Measurements from ENCODE around the gene GNGT1.

The GNGT1 gene

DNA sequence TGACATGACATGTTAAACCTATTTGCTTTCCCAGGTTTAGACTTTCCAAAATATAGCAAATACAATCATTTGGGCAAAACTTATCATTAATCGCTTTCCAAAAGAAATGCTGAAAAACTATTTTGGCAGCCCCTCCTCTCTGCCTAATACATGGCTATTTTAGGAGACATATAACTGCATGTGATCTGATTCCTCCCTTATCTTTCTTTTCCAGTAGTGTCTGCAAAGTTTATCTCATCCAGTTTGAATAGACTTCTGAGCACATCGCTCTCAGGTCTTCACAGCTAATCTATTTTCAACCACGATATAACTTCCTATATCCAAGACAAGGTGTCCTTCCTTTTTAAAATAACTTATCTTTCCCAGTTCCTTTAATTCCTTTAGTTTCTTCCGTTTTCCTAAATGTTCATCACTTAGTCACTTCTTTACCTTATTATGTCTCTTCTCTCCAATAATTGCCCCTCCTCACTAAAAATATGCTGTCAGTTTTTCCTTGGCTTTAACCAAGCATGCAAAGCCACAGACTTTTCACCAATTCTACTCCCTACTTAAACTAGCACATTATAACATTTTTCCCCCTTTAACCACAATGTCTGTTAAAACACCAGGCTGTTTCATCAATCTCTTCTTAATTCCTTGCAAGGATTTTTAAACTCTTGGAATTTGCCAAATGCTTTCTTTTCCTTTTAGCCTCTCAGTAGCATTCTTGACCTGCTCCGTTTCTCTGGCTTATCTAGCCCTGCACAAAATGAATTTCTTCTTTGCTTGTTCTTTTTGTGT is 39.6 kb downstream of the GNGT1 start:
- H2BK15ac ChIP-seq (replicated peaks; ENCODE audit: low read depth): no peak overlapping the region
- no peaks in the 10 kb centered on the region for H3K27me3 ChIP-seq (ENCODE audit: insufficient read depth, low read length, poor library complexity)
- no peak overlapping the region for H2BK5ac ChIP-seq (ENCODE audit: low read length)
- H3K4me1 ChIP-seq (ENCODE audit: control insufficient read depth, low read depth, low read length): no peaks in the 10 kb centered on the region
- H4K8ac ChIP-seq (ENCODE audit: low read depth, low read length): no peak overlapping the region
- H4K5ac ChIP-seq (ENCODE audit: low read length): no peak overlapping the region
- H3K36me3 ChIP-seq (ENCODE audit: control insufficient read depth, insufficient read depth, low read length): no peaks in the 10 kb centered on the region
- no peak overlapping the region for H3K56ac ChIP-seq (ENCODE audit: low read length)
- no peak overlapping the region for H3K9ac ChIP-seq (ENCODE audit: low read length)
- no peak overlapping the region for H3K4me2 ChIP-seq (ENCODE audit: low read length)
- no peak overlapping the region for H3K4ac ChIP-seq (ENCODE audit: low read depth, low read length)
- no peaks in the 10 kb centered on the region for H3K79me1 ChIP-seq (ENCODE audit: low read length)
- H3K23ac ChIP-seq (ENCODE audit: low read length): no peak overlapping the region
- 100% methylated on average over 2 of the region's 5 CpGs for WGBS (ENCODE audit: extremely low coverage, insufficient coverage, low lambda C conversion rate)
- no peak overlapping the region for H3K4me3 ChIP-seq (ENCODE audit: low read length)
- no peak for DNase-seq
- no peak overlapping the region for H3K27ac ChIP-seq (ENCODE audit: low read depth, low read length)
- no peaks in the 10 kb centered on the region for H3K79me2 ChIP-seq (ENCODE audit: control insufficient read depth, insufficient read depth, low read length)
- H2BK120ac ChIP-seq (ENCODE audit: low read depth, low read length): no peak overlapping the region
- H3K18ac ChIP-seq (ENCODE audit: low read length): no peak overlapping the region
- no peak overlapping the region for H2AK5ac ChIP-seq (ENCODE audit: low read length)

DNA sequence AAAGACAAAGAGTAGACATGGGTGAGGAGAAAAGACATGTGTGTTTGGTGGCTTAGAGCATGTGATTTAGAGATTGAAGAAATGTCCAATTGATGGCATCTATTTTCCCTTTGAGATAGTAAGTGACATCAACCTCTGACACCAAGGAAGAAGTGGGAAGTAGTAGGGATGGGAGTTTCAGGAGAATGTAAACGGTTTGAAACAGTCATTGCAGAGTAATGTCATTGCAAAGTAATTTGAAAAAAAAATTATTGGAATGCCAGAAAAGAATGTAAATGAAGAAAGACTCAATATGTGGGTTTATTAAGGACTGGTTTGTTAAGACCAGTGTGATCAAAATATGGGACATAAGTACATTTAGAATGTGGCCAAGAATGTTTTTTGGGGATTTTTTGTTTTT is 41.7 kb downstream of the GNGT1 start:
- Histone ChIP-seq H3K4me1 (ENCODE audit: control insufficient read depth, low read depth, low read length) (no peaks in the 10 kb centered on the region), H2BK15ac (replicated peaks; ENCODE audit: low read depth) (no peak overlapping the region), H3K79me1 (ENCODE audit: low read length) (no peaks in the 10 kb centered on the region), H3K18ac (ENCODE audit: low read length) (no peak overlapping the region), H3K36me3 (ENCODE audit: control insufficient read depth, insufficient read depth, low read length) (no peaks in the 10 kb centered on the region), H3K9ac (ENCODE audit: low read length) (no peak overlapping the region), H4K5ac (ENCODE audit: low read length) (no peak overlapping the region), H2AK5ac (ENCODE audit: low read length) (no peak overlapping the region), H3K56ac (ENCODE audit: low read length) (no peak overlapping the region), H3K4ac (ENCODE audit: low read depth, low read length) (no peak overlapping the region), H3K23ac (ENCODE audit: low read length) (no peak overlapping the region), H3K27ac (ENCODE audit: low read depth, low read length) (no peak overlapping the region), H4K8ac (ENCODE audit: low read depth, low read length) (no peak overlapping the region), H2BK120ac (ENCODE audit: low read depth, low read length) (no peak overlapping the region), H3K79me2 (ENCODE audit: control insufficient read depth, insufficient read depth, low read length) (no peaks in the 10 kb centered on the region), H3K27me3 (ENCODE audit: insufficient read depth, low read length, poor library complexity) (no peaks in the 10 kb centered on the region), H3K4me3 (ENCODE audit: low read length) (no peak overlapping the region), H3K4me2 (ENCODE audit: low read length) (no peak overlapping the region), H2BK5ac (ENCODE audit: low read length) (no peak overlapping the region)
- DNase-seq: no peak
- WGBS (ENCODE audit: extremely low coverage, insufficient coverage, low lambda C conversion rate): no CpG with 5 or more reads among the region's 1 CpG

DNA sequence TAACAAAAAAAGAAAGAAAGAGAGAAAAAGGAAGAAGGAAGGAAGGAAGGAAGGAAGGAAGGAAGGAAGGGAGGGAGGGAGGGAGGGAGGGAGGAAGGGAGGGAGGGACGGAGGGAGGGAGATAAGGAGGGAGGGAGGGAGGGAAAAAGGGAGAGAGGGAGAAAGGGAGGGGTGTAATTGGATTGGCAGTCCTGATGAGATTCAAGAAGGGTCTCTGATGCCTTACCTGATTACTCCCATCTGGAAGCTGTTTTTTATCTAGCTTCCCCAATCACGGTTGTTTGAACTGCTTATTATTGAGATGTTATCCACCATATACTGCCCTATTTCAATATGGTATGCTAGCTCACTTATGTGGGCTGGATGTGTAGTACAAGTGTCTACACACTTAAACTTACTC is 42.5 kb downstream of the GNGT1 start:
- Histone ChIP-seq H3K4ac (ENCODE audit: low read depth, low read length) (no peak overlapping the region), H3K27ac (ENCODE audit: low read depth, low read length) (no peak overlapping the region), H3K79me1 (ENCODE audit: low read length) (no peaks in the 10 kb centered on the region), H2BK120ac (ENCODE audit: low read depth, low read length) (no peak overlapping the region), H3K4me3 (ENCODE audit: low read length) (no peak overlapping the region), H4K8ac (ENCODE audit: low read depth, low read length) (no peak overlapping the region), H3K36me3 (ENCODE audit: control insufficient read depth, insufficient read depth, low read length) (no peaks in the 10 kb centered on the region), H3K27me3 (ENCODE audit: insufficient read depth, low read length, poor library complexity) (no peaks in the 10 kb centered on the region), H3K4me1 (ENCODE audit: control insufficient read depth, low read depth, low read length) (no peaks in the 10 kb centered on the region), H3K4me2 (ENCODE audit: low read length) (no peak overlapping the region), H2BK15ac (replicated peaks; ENCODE audit: low read depth) (no peak overlapping the region), H4K5ac (ENCODE audit: low read length) (no peak overlapping the region), H3K23ac (ENCODE audit: low read length) (no peak overlapping the region), H3K79me2 (ENCODE audit: control insufficient read depth, insufficient read depth, low read length) (no peaks in the 10 kb centered on the region), H3K56ac (ENCODE audit: low read length) (no peak overlapping the region), H2AK5ac (ENCODE audit: low read length) (no peak overlapping the region), H2BK5ac (ENCODE audit: low read length) (no peak overlapping the region), H3K18ac (ENCODE audit: low read length) (no peak overlapping the region), H3K9ac (ENCODE audit: low read length) (no peak overlapping the region)
- WGBS (ENCODE audit: extremely low coverage, insufficient coverage, low lambda C conversion rate): no CpG with 5 or more reads among the region's 2 CpGs
- no peak for DNase-seq

DNA sequence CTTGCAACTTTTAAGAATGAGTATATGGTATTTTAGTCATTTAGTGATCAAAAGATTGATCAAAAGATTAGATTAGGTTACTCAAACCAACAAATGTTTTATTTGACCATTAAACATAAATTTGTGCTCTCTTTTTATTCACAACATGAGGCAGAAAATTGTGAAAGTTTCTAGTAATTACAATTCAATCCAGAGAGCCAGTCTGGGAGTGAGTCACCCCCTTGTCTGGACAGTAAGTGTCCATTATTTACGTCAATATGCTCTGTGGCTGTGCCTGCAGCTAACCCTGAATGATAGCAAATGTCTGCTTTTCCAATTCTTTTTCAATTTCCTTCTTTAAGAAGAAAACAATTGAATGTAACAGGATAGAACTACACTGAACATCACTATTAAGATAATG is 43.1 kb downstream of the GNGT1 start:
- Histone ChIP-seq H2BK120ac (ENCODE audit: low read depth, low read length) (no peak overlapping the region), H2BK5ac (ENCODE audit: low read length) (no peak overlapping the region), H3K18ac (ENCODE audit: low read length) (no peak overlapping the region), H3K27ac (ENCODE audit: low read depth, low read length) (no peak overlapping the region), H3K36me3 (ENCODE audit: control insufficient read depth, insufficient read depth, low read length) (no peaks in the 10 kb centered on the region), H3K4ac (ENCODE audit: low read depth, low read length) (no peak overlapping the region), H3K27me3 (ENCODE audit: insufficient read depth, low read length, poor library complexity) (no peaks in the 10 kb centered on the region), H3K23ac (ENCODE audit: low read length) (no peak overlapping the region), H3K9ac (ENCODE audit: low read length) (no peak overlapping the region), H3K4me3 (ENCODE audit: low read length) (no peak overlapping the region), H2BK15ac (replicated peaks; ENCODE audit: low read depth) (no peak overlapping the region), H3K79me1 (ENCODE audit: low read length) (no peaks in the 10 kb centered on the region), H4K5ac (ENCODE audit: low read length) (no peak overlapping the region), H3K4me2 (ENCODE audit: low read length) (no peak overlapping the region), H3K79me2 (ENCODE audit: control insufficient read depth, insufficient read depth, low read length) (no peaks in the 10 kb centered on the region), H2AK5ac (ENCODE audit: low read length) (no peak overlapping the region), H3K4me1 (ENCODE audit: control insufficient read depth, low read depth, low read length) (no peaks in the 10 kb centered on the region), H4K8ac (ENCODE audit: low read depth, low read length) (no peak overlapping the region), H3K56ac (ENCODE audit: low read length) (no peak overlapping the region)
- no peak for DNase-seq
- WGBS (ENCODE audit: extremely low coverage, insufficient coverage, low lambda C conversion rate): no CpG with 5 or more reads among the region's 1 CpG

DNA sequence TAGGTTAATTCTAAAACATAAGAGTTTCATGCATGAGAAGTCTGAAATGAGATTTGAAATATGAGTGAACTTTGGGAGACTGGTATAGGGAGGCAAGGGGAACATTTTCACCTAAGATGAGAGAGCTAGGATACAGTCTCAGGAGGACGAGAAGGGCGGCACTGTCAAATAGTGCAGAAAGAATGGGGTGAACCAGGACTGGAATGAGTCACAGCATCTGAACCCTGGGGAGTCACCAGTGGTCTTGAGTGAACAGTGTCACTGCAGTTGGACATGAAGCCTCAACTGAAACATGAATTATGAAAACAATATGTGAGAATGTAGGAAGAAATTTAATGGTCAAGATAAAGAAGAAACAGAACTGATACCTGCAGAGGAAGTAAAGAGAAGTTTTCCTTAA is 48.9 kb downstream of the GNGT1 start:
- Histone ChIP-seq H3K79me2 (ENCODE audit: control insufficient read depth, insufficient read depth, low read length) (no peaks in the 10 kb centered on the region), H3K23ac (ENCODE audit: low read length) (no peak overlapping the region), H4K8ac (ENCODE audit: low read depth, low read length) (no peak overlapping the region), H4K5ac (ENCODE audit: low read length) (no peak overlapping the region), H3K79me1 (ENCODE audit: low read length) (no peaks in the 10 kb centered on the region), H3K18ac (ENCODE audit: low read length) (no peak overlapping the region), H3K4me2 (ENCODE audit: low read length) (no peak overlapping the region), H3K36me3 (ENCODE audit: control insufficient read depth, insufficient read depth, low read length) (no peaks in the 10 kb centered on the region), H3K27ac (ENCODE audit: low read depth, low read length) (no peak overlapping the region), H2BK120ac (ENCODE audit: low read depth, low read length) (no peak overlapping the region), H3K27me3 (ENCODE audit: insufficient read depth, low read length, poor library complexity) (no peaks in the 10 kb centered on the region), H3K4me3 (ENCODE audit: low read length) (no peak overlapping the region), H2BK5ac (ENCODE audit: low read length) (no peak overlapping the region), H3K9ac (ENCODE audit: low read length) (no peak overlapping the region), H3K4me1 (ENCODE audit: control insufficient read depth, low read depth, low read length) (no peaks in the 10 kb centered on the region), H3K56ac (ENCODE audit: low read length) (no peak overlapping the region), H2BK15ac (replicated peaks; ENCODE audit: low read depth) (no peak overlapping the region), H3K4ac (ENCODE audit: low read depth, low read length) (no peak overlapping the region), H2AK5ac (ENCODE audit: low read length) (no peak overlapping the region)
- DNase-seq: no peak
- no CpG with 5 or more reads among the region's 2 CpGs for WGBS (ENCODE audit: extremely low coverage, insufficient coverage, low lambda C conversion rate)

DNA sequence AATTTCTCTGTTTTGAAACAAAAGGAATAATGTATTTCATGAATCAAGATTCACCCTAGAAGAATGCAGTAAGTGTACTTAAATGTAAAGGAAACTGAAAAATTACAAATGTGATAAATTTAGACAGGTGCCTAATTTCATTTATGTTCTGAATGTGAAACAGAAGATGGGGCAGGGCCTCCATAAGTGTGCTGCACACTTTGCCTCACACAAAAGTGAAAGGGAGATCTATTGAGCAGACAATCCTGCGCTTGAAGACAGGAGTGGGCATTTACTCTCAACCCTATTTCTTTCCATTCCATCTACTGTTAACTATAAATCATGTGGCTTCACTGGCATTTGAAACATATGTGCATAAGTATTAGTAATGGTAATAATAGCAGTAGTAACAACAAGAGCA is 51.4 kb downstream of the GNGT1 start:
- Histone ChIP-seq H4K8ac (ENCODE audit: low read depth, low read length) (no peak overlapping the region), H3K27me3 (ENCODE audit: insufficient read depth, low read length, poor library complexity) (no peaks in the 10 kb centered on the region), H3K9ac (ENCODE audit: low read length) (no peak overlapping the region), H2AK5ac (ENCODE audit: low read length) (no peak overlapping the region), H2BK15ac (replicated peaks; ENCODE audit: low read depth) (no peak overlapping the region), H3K4me1 (ENCODE audit: control insufficient read depth, low read depth, low read length) (no peaks in the 10 kb centered on the region), H4K5ac (ENCODE audit: low read length) (no peak overlapping the region), H2BK5ac (ENCODE audit: low read length) (no peak overlapping the region), H3K36me3 (ENCODE audit: control insufficient read depth, insufficient read depth, low read length) (no peaks in the 10 kb centered on the region), H3K79me1 (ENCODE audit: low read length) (no peaks in the 10 kb centered on the region), H3K79me2 (ENCODE audit: control insufficient read depth, insufficient read depth, low read length) (no peaks in the 10 kb centered on the region), H2BK120ac (ENCODE audit: low read depth, low read length) (no peak overlapping the region), H3K4ac (ENCODE audit: low read depth, low read length) (no peak overlapping the region), H3K18ac (ENCODE audit: low read length) (no peak overlapping the region), H3K56ac (ENCODE audit: low read length) (no peak overlapping the region), H3K23ac (ENCODE audit: low read length) (no peak overlapping the region), H3K27ac (ENCODE audit: low read depth, low read length) (no peak overlapping the region), H3K4me3 (ENCODE audit: low read length) (no peak overlapping the region), H3K4me2 (ENCODE audit: low read length) (no peak overlapping the region)
- no CpG with 5 or more reads among the region's 1 CpG for WGBS (ENCODE audit: extremely low coverage, insufficient coverage, low lambda C conversion rate)
- DNase-seq: no peak

Measured in mesendoderm (in vitro differentiated cells).